Measurements from ENCODE around the gene ETV2.

ETV2 gene

GRCh38 chr19:35607661-35608060 lies 33.9 kb upstream of the ETV2 start:
- TF ChIP-seq, protein P1, sequence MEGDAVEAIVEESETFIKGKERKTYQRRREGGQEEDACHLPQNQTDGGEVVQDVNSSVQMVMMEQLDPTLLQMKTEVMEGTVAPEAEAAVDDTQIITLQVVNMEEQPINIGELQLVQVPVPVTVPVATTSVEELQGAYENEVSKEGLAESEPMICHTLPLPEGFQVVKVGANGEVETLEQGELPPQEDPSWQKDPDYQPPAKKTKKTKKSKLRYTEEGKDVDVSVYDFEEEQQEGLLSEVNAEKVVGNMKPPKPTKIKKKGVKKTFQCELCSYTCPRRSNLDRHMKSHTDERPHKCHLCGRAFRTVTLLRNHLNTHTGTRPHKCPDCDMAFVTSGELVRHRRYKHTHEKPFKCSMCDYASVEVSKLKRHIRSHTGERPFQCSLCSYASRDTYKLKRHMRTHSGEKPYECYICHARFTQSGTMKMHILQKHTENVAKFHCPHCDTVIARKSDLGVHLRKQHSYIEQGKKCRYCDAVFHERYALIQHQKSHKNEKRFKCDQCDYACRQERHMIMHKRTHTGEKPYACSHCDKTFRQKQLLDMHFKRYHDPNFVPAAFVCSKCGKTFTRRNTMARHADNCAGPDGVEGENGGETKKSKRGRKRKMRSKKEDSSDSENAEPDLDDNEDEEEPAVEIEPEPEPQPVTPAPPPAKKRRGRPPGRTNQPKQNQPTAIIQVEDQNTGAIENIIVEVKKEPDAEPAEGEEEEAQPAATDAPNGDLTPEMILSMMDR (conservative IDR thresholded peaks at IDR 0.05; ENCODE audit: low read length) = no peak
- no peak overlapping the region for H3K4me3 ChIP-seq (ENCODE audit: low read length)
- DNase-seq (ENCODE audit: low read depth) = no peak

DNA sequence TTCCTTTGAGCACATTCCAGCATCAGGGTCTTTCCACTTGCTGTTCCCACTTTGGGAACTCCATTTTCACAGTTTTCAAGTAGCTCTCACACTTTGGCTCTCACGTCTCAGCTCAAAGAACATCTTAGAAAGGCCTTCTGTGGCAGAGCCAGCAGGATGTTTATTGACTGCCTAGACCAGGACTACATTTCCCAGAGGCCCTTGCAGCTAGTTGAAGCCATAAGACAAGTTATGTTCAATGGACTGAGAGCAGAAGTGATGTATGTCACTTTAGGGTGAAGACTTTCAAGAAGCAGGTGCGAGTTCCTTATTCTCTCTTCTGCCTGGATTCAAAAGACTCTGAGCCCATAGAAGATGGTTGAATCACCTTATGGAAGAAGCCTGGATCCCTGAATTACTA lies 33.3 kb upstream of the ETV2 start:
- no peak overlapping the region for H3K4me3 ChIP-seq (ENCODE audit: low read length)

DNA sequence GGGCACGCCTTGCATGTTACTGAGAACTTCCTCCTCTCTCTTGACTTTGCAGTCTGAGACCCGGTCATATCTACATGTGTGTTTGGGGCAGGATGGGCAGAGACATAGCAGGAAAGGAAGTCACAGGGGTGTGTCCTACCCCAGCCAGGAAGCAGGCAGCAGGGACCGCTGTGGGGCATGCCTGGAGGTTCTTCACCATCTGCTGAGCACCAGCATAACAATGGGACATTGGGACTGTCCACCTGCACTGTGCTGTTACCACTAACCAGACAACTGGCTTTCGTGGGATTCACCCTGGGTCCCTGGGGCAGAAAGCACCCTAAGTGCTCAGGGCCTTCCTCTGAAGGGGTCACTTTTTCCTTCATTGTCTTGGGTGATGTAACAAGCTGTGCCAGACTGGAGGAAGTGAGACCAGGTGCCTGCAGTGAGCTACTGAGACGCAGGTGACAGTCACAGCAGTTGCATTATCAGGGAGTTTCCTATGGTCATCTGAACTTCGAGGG lies 31.6 kb upstream of the ETV2 start:
- DNase-seq (ENCODE audit: low read depth) = no peak
- H3K4me3 ChIP-seq (ENCODE audit: low read length) = no peak overlapping the region

More for the DNA sequence above, 33.3 kb upstream of the ETV2 start:
- no peak for DNase-seq (ENCODE audit: low read depth)
- TF ChIP-seq, protein P1 (conservative IDR thresholded peaks at IDR 0.05; ENCODE audit: low read length) = no peak

DNA sequence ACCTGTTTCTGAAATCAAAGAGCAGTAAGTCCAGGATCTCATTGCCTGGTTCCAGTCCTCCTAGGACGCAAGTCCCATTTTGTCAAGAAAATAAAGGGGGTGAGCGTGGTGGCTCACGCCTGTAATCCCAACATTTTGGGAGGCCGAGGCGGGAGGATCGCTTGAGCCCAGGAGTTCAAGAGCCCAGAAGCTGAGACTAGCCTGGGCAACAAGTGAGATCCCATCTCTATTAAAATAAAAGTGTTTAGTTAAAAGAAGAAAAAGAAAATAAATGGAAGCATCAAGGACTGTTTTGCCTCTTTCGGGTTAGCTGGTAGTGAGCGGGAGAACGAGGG lies 29.4 kb upstream of the ETV2 start:
- H3K4me3 ChIP-seq (ENCODE audit: low read length) = peak overlapping the region; percentile 89
- TF ChIP-seq, protein P1 (conservative IDR thresholded peaks at IDR 0.05; ENCODE audit: low read length) = no peak
- no peak for DNase-seq (ENCODE audit: low read depth)

More for the DNA sequence above, 31.6 kb upstream of the ETV2 start:
- TF ChIP-seq, protein P1 (conservative IDR thresholded peaks at IDR 0.05; ENCODE audit: low read length) = no peak

GRCh38 chr19:35612559-35613321 lies 28.8 kb upstream of the ETV2 start, which contains the start of gene HAUS5:
HAUS5 (plus strand) TSS chr19:35612735; CDS start chr19:35612795, 60 bp downstream.
- H3K4me3 ChIP-seq (ENCODE audit: low read length) = peak within 1 kb of the TSS; percentile 89
- TF ChIP-seq, protein P1 (conservative IDR thresholded peaks at IDR 0.05; ENCODE audit: low read length) = no peak; the same call in 1 of the 2 replicates
- DNase-seq (ENCODE audit: low read depth) = peak; percentile 85

DNA sequence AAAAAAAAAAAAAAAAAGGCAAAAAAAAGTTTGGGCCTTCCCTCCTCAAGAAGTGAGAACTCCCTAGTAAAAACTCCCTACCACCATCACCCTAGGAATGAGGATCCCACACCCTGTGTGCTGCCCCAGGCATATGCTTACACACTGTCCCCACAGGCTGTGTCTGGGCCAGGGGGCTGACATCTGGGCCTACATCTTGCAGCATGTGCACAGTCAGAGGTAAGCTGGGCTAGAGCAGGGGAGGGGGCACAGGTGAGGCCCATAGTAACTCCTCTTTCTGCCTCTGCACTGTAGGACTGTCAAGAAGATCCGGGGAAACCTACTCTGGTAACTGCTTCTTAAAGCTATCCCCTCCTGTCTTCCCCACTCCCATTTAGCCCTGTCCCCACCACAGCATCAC lies 28.0 kb upstream of the ETV2 start:
- TF ChIP-seq, protein P1 (conservative IDR thresholded peaks at IDR 0.05; ENCODE audit: low read length) = no peak
- no peak for DNase-seq (ENCODE audit: low read depth)
- H3K4me3 ChIP-seq (ENCODE audit: low read length) = no peak overlapping the region

- no peak overlapping the region for H3K4me3 ChIP-seq (ENCODE audit: low read length)
- no peak for DNase-seq (ENCODE audit: low read depth)
- TF ChIP-seq, protein P1 (conservative IDR thresholded peaks at IDR 0.05; ENCODE audit: low read length) = no peak
These were observed 26.5 kb upstream of the ETV2 start for GRCh38 chr19:35615036-35615435.
